ENCODE measurements around the gene TK2.

The TK2 gene

DNA sequence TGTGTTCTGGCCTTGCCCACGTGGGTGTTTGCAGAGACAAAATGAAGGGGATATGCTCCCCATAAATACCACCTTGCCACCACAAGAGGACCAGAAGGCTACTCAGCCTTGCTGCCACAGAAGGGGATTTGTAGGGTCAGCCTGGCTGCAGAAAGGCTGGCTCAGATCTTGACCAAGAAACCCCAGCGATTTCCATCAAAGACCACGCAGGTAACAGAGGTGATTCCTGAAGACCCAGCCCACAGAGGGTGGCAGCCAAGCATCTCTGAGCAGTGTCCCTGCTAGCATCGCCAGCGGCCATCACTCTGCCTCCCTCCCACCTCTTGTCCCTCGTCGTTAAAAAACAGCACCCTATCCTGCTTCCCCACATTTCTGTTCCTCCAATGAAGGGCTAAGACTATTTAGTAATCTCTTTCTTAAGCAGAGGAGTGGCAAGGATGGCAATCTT lies 68.0 kb downstream of the TK2 start:
- no peak for DNase-seq (ENCODE audit: low read depth)

DNA sequence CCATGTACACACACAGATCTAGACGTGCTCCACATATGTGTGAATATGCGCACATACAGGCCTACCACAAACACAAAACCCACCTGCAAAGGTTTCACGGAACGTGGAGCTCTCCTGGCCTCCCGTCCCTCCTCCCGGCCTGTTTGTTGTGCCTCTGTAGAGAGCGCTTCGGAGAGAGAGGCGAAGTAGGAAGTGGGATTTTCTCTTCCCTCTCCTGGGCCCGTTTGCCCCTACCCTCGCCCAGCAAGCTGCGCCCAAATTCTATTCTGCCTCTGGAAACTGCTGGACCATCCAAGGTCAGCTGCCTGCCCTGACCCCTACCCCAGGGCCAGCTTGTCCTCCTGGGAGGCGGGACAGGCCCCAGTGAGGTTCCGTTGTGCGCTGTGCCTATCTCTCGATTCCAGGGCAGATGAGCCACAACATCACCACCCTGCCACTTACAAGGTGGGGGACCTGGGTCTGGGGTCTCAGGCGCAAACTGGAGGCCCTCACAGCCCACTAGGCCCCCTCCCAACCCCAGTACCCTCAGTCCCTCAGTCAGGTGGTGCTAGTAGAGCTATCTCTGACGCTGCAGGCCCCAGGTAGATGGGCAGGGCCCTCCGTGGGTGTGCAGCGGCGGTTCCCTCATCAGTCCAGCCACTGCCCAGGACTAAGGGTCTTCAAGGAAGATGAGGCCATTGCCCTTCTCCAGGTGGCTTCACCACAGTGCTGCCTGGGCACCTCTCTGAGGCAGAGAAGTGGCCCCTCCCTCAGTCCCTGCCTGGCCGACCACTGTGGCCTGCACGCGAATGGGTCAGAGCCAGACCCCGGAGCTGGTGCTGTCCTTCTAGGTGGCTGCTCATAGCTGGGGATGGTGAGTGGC lies 68.6 kb downstream of the TK2 start:
- DNase-seq (ENCODE audit: low read depth): no peak

DNA sequence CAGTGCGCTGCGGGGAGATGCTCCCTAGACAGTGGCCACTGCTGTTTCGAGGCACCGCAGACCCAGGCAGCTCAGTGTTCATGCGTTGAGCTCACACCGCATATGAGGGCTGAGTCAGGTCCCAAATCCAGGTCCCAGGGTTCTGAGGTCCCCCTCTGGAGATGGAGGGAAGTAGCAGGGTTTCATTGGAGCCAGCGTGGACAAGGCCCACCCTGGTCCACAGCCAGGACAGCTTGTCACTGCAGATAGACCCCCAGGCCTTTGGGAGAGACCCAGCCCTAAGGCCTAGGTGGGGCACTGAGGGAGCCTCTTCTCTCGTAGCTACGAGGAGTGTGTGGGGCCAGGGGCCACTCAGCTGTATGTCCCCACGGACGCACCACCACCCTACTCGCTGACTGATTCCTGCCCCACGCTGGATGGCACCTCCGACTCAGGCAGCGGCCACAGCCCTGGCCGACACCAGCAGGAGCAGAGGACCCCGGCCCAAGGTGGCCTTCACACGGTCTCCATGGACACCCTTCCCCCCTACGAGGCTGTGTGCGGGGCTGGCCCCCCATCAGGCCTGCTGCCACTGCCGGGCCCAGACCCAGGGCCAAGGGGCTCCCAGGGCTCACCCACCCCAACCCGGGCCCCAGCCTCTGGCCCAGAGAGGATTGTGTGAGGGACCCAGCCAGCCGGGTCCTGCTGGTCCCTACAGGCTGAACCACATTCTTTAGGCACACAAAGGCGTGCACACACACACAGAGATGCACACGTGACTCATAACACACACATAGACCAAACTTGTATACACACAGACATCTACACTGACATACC lies 69.4 kb downstream of the TK2 start:
- no peak for DNase-seq (ENCODE audit: low read depth)

DNA sequence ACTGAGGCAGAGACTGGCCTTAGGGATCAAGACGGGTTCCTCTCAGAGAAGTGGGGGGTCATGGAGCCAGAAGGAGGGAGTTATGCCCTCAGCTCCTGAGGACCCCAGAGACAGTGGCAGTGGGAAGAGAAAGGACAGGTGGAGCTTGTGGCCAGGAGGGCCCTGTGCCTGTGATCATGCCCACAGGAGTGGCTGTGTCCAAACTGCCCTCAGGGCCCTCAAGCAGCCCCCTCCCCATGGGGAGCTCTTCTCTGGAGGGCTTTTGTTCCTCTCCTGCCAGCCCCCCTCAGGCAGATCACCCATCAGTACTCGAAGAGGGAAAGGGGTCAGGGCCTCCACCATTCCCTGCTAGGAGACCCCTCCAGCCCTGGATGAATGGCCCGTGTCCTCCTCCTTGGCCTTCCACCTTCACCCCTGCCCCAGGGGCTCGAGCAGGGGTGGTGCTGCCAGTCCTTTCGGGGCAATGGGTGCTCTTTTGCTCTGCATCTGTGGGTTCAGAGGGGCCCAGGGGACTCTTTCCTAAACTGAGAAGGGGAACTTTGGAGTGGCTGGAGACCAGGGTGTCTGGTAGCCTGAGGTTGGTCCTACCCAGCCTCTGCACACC lies 70.2 kb downstream of the TK2 start:
- no peak for DNase-seq (ENCODE audit: low read depth)

DNA sequence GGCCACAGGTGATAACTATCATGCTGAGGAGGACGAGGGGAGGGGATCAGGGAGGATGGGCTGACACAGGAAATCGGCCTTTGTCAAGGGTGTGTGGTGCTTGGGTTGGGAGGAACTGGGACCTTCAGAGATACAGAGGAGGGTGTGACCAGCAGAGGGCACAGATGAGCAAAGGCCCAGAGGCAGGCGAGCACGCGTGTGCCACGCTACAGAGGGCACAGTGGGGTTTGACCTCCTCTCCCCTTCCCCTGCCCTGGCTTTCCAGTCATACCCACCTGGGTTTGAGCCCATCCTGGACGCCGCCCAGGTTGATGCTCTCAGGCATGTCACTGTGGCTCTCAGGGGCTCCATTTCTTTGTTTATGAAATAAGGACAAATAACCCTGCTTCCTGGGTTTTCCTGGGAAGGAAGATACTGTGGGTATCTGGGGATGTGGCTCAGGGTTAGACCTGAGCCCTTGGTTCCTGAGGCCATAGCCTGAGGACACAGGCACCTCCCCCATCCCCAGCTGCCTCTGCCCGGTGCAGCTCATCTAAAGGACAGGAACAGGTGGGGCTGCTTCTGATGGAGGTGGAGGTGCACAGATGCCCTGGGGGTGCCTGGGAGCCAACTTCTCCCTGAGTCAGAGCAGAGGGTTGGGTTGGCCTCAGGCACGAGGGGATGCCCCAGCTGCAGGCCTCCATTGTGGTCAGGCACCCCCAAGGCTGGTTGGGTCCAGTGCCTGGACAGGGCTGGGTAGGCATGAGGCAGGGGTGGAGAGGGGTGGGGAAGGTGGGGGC lies 71.0 kb downstream of the TK2 start:
- DNase-seq (ENCODE audit: low read depth): peak; percentile 73

DNA sequence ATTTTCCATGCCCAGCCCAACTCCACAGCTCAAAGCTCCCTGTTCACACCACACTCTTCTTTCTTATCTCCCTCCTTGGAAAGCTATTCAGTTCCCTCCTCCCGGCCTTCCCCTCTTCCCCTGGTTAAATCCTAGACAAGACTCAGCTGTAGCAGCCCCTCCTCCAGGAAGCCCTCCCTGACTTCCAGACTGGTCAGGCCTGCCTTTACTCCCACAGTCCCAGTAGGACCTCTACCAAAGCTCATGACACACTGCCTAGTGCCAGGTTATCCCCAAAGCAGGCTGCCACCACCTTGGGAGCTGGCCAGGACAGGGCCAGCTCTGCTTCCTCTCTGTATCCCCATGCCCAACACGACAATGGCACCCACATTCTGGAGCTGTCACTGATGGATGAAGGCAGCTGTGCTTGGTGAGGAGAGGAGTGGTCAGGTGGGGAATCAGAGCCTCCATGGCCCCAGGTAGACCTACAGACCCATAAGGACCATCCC lies 72.8 kb downstream of the TK2 start:
- no peak for DNase-seq (ENCODE audit: low read depth)

DNA sequence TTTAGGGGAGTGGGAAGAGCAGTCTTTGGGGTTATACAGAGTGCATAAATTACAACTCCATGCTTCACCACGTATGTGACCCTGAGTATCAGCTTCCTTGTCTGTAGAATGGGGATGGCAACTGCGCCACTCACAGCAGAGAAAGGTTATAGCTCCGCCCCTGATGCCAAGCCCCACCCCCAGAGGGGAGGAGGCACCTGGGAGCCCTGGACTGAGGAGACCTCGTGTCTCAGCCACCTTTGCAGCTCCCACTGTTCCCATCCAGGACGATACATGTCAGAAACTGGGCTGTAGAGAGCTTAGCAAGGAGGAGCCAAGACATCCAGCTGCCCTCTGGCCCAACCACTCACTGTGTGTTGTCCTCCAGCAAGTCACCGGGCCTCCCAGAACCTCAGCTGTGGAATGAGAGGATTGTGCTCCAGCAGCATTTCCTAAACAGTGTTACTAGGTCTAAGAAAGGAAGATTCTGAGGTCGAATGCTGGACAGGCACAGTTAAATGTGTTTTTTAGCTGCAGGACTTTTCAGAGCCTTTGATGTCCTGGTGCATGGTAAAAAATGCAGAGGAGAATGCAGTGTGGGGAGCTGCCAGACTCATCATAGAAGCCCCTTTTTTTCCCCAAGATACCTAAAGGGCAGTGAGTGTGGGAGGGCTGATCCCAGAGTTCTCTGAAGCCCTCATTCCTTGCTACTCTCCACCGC lies 73.4 kb downstream of the TK2 start:
- DNase-seq (ENCODE audit: low read depth): peak; percentile 60

DNA sequence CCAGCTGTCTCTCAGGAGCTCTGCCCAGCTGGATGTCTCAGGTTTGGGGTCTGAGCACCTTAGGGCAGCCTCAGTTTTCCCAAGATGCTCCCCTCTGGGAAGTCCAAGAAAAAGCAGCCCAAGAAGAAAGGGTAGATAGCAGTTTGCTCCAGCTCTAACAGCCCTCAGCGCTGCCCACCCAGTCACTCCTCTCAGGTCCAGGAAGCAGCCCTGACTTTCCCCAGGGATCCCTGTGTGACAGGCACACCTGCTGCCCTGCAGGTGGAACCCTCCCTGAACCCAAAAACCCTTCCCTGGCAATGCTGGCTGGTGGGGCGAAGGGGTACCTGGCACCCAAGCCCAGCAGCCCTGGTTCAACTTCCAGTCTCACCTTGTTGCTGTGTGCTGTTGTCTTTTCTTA lies 74.7 kb downstream of the TK2 start:
- no peak for DNase-seq (ENCODE audit: low read depth)

DNA sequence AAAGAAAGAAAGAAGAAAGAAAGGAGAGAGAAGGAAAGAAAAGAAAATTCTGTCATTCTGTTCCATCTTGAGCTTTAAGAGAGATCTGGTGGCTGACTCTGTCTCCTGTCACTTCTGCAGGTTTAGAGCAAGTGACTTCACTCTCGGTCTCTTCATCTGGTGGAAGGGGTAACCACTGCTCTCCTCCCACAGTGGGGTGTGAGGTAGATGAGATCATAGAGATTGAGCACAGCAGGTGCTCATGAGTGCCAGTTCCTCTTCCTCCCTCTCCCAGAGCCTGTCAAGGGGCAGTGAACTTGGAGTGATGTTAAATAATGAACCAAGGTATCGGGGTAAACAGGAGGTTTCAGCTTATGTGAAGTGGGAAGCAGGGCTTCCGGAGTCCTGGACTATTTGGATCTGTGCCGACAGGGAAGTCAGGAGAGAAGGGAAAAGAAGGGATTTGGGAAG lies 75.1 kb downstream of the TK2 start:
- DNase-seq (ENCODE audit: low read depth): peak; percentile 38

DNA sequence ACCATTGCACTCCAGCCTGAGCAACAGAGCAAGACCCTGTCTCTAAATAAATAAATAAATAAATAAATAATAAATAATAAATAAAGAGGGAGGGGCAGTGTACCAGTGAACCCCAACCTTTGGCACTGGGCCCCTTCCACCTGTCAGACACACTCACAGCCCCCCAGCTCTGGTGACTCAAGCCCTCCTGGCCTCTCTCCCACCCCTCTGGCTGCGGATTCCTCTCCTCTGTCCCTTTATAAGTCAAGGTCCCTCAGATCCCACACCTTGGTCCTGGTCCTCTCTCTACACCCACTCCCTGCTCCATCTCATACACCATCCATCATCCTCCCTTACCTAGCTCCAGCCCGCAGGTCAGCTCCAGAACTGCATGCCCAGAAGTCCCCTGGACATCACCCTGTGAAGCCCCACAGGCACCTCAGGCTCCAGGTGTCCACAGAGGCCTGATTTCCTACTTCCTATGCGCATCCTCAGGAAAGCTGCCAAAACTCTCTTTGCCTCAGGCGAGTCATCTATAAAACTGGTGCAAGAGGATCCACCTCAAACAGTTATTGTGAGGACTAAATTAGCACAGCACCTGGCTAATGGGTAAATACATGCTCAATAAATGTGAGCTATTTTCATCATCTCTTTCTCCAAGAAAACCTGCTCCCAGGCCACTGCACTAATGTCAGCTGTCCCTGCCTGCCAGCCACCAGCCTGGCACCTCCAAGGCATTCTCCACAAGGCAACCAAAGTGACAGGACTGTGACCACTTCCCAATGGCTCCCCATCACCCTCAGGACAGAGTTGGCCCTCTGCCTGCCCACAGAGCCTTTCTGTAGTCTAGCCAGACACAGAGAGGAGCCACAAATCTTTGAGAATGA lies 76.0 kb downstream of the TK2 start:
- DNase-seq (ENCODE audit: low read depth): no peak

DNA sequence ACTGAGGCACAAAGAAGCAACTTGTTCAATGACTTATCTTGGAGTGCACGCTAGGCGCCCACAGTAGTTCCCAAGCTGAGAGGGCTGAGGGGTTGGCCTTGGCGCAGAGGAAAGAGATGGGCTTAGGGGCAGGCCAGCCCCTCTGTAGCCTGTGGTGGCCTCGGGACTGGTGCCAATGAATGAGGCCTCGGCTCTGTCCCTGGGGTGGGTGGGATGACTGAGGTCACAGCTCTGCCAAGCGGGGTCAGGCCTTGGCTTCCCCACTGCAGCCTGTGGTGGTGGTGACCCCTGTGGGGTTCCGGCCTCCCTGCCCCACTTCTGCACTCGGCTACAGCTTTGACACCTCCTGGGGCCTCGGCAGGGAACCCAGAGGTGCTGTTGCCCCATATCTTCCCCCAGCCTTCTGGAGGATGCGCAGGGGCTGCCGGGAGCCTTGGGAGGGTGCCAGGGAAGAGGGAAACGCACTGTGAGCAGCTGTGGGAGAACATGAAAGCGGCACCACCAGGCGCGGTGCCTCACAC lies 76.8 kb downstream of the TK2 start:
- no peak for DNase-seq (ENCODE audit: low read depth)

DNA sequence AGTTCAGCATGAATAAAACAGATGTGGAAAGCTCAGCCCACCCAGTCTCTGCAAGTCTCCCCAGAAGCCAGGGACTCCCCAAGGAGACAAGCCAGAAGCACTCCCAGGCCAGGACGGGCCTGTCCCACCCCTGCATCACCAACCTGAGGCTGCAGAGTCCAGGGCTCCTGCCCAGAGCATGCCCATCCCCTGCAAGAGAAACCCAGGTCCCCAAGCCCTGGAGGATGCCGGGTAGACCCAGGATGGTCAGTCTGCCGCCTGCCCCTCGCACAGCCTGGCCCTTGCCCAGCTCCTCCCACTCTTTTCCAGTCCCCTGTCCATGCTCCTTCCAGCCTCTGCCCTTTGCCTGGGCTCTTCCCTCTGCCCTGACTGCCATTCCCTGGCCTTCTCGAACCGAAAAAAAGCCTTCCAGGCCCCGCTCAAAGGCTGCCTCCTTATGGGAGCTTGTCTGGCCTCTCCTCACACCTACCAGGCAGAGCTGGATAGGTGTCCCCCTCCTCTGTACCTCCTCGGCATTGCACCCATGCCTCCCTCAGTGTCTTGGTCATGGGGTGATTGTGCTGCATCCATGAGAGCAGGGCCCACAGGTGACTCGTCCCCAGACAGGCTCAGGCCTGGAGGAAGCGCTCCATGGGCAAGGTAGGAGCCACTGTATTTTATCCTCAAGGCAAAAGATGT lies 78.1 kb downstream of the TK2 start:
- DNase-seq (ENCODE audit: low read depth): no peak

DNA sequence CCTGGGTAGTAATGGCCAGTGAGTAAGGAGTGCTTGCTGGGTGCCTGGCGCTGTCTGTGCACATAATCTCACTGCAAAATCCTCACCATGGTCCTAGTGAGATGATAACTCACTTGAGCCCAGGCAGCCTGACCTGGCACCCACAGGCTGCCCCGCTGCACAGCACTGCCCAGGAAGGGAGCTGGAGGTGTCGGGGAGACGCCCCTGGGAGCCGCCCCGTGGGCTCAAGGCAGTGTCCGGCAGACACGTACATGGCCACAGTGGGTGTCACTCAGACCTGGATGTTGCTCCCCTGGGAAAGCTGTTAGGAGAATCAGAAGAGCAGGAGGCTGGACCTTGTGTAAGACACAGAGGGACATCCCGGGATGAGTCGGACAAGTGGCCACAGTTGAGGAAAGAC lies 78.7 kb downstream of the TK2 start:
- DNase-seq (ENCODE audit: low read depth): no peak

DNA sequence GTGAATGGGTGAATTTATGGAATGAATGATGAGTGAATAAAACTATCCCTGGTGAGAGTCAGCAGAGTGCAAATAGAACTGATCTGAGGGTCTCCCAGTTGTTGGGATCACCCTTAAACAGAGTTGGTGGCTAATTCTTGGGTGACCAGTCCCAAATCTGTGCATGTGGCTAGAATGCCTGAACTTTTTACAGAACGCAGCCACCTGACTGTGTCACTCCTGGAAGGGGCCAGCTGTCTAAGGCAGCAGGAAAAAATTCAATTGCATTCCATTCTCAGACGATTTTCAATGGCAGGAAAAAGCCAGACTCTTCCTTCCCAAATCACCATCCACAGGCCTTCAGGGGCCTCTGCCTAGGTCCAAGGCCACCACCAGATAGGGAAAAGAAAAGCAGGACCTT lies 79.4 kb downstream of the TK2 start:
- DNase-seq (ENCODE audit: low read depth): no peak

DNA sequence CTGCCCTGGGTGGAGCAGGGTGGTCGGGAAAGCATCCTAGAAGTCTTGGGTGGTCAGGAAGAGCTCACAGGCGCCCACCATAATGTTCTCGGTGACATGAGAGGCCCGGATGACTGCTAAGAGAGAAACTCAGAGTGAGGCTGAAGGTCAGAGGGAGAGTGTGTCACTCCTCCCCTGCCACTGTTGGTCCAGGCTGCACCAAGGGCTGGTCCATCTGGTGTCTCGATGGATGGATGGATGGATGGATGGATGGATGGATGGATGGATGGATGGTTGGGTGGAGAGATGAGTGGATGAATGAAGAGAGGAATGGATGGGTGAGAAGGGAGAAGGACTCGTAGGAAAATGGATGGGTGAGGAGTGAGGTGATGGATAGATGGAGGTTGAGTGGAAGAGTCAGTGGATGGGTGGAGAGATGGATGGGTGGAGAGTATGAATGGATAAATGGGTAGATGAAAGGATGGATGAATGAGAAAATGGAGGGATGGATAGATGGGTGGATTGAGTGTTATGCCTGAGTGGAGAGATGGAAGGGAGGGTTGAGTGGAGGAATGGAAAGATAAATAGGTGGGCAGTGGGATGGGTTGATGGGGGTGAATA lies 79.9 kb downstream of the TK2 start:
- no peak for DNase-seq (ENCODE audit: low read depth)

DNA sequence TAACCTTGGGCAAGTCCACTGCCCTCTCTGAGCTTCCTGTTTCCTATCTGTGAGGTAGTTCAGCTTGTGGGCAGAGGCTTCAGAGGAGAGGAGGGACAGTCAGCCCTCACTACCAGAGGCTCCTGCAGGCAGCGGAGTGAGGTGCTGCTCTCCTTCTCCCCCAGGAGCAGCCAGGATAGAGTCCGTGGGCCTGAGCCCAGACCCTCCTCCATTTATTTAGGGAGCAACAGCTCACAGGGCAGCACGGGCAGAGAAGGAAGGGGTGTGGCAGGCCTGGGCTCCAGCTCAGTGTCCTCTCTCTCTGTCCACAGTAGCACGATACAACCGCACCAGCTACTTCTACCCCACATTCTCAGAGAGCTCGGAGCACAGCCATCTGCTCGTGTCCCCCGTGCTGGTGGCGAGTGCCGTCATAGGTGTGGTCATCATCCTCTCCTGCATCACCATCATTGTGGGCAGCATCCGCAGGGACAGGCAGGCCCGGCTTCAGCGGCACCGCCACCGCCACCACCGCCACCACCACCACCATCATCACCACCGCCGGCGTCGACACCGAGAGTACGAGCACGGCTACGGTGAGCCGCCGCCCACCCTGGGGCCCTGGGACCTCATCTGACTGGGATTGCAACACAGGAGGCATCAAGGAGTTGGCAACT lies 80.5 kb downstream of the TK2 start:
- DNase-seq (ENCODE audit: low read depth): no peak

DNA sequence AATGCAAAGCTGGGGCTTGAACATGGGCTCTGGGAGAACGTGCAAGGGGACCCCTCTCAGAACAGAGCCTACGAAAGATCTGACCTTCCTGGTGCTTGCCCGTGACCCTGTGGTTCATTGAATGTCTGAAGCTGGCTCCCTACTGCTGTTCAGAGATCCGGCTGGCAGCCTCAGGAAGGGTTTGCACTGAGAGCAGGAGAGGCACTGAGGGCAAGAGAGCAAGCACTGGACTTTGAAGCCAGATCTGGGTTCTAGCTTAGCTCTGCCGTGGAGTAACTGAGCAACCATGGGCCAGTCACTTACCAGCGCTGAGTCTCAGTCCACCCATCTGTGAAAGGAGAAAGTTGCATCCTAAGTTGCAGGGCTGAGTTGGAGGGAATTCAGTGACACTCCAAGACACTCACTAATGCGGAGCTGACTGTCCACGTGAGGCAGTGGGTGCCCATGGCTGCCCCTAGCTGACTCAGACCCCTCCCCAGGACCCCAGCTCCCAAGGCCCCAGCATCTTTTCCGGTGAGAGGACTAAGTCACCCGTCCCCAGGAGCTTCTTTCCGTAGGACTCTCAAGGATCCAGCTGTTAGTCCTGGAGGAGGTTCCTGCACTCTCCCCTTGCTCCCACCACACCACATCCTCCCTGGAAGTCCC lies 81.5 kb downstream of the TK2 start:
- no peak for DNase-seq (ENCODE audit: low read depth)

DNA sequence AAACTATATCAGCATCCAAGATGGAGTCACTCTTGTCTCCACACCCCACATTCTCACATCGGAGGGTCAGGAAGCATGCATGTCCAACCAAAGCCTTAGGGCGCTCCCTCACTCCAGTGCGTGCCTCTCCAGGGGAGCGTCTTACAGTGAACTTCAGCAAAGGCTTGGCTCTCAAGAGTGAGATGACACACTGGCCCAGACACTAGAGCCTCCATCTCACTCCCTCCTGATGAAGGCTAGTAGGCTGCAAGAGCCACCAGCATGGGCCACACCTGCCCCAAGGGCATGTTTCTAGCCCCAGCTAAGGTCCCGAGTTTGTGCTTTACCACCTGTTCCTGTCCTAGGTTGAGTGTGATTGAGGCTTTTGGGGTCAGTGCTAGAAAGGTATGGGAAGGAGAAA lies 82.3 kb downstream of the TK2 start:
- DNase-seq (ENCODE audit: low read depth): no peak
